HepG2 (cell line): ENCODE data around the gene MED20. TPM values are rescaled to one million over a fixed set of nuclear protein-coding genes. Genes with fewer than 3 reads are reported as not detected.

Experiments
- ARNT2 ChIP-seq: sonication (generic); formaldehyde crosslinking; IDR thresholded peaks from 2 replicates; pipeline ENCODE4 v1.8.0; 2022; ENCODE audit warnings: mild to moderate bottlenecking, low read depth, missing genetic modification reagents, moderate library complexity
- CENPBD1 ChIP-seq: sonication (generic); formaldehyde crosslinking; IDR thresholded peaks from 2 replicates; pipeline ENCODE4 v1.8.0; 2022; ENCODE audit warnings: missing genetic modification reagents, low read depth, mild to moderate bottlenecking, borderline replicate concordance
- CREM ChIP-seq, 2 experiments: sonication (generic) in 1 of 2; formaldehyde crosslinking in 1 of 2; IDR thresholded peaks; 2 replicates each; pipeline versions ENCODE4 v1.4.0 to v1.6.1; 2016 to 2020; ENCODE audit warnings: antibody characterized with exemption in 1 of 2, mild to moderate bottlenecking in 1 of 2, missing genetic modification reagents in 1 of 2
- HNRNPL ChIP-seq: fragments of 200-400 bp; formaldehyde crosslinking; IDR thresholded peaks from 2 replicates; pipeline ENCODE4 v1.6.1; 2017; ENCODE audit warnings: mild to moderate bottlenecking, low read depth, low read length
- JDP2 ChIP-seq: sonication (generic); formaldehyde crosslinking; IDR thresholded peaks from 2 replicates; pipeline ENCODE4 v1.8.1; 2022; ENCODE audit warnings: missing genetic modification reagents, borderline replicate concordance
- KLF16 ChIP-seq, 2 experiments: sonication (generic) in 1 of 2; formaldehyde crosslinking in 1 of 2; IDR thresholded peaks; 2 replicates each; pipeline versions ENCODE4 v1.6.1 to v1.8.0; 2016 to 2023; ENCODE audit warnings: missing genetic modification reagents in 2 of 2, missing compliant biosample characterization in 1 of 2
- MBD4 ChIP-seq: IDR thresholded peaks from 2 replicates; pipeline ENCODE4 v1.6.1; 2012; ENCODE audit warnings: low read length, inconsistent platforms, borderline replicate concordance
- MEIS2 ChIP-seq: sonication (generic); formaldehyde crosslinking; IDR thresholded peaks from 2 replicates; pipeline ENCODE4 v1.9.0; 2021; ENCODE audit warnings: mild to moderate bottlenecking, missing genetic modification reagents
- POGK ChIP-seq: sonication (generic); formaldehyde crosslinking; conservative IDR thresholded peaks from 2 replicates; pipeline ENCODE4 v1.8.0; 2022; ENCODE audit warnings: mild to moderate bottlenecking, moderate library complexity, missing genetic modification reagents
- THAP11 ChIP-seq: IDR thresholded peaks from 2 replicates; pipeline ENCODE4 v1.6.1; 2016; ENCODE audit warnings: missing biosample characterization, missing genetic modification reagents
- XRCC5 ChIP-seq: fragments of 200-400 bp; formaldehyde crosslinking; optimal IDR thresholded peaks from 2 replicates; pipeline ENCODE3; 2017; ENCODE audit warnings: mild to moderate bottlenecking, low read length
- ZFP90 ChIP-seq: sonication (generic); formaldehyde crosslinking; IDR thresholded peaks from 2 replicates; pipeline ENCODE4 v1.8.0; 2022; ENCODE audit warnings: missing genetic modification reagents, mild to moderate bottlenecking, inconsistent platforms, borderline replicate concordance
- ZMAT5 ChIP-seq: sonication (generic); formaldehyde crosslinking; IDR thresholded peaks from 2 replicates; pipeline ENCODE4 v1.5.0; 2020; ENCODE audit warnings: mild to moderate bottlenecking, low read depth, missing genetic modification reagents, borderline replicate concordance
- ZNF354B ChIP-seq: sonication (generic); formaldehyde crosslinking; IDR thresholded peaks from 2 replicates; pipeline ENCODE4 v1.8.0; 2022; ENCODE audit warnings: mild to moderate bottlenecking, missing genetic modification reagents
- ZNF44 ChIP-seq: sonication (generic); formaldehyde crosslinking; IDR thresholded peaks from 2 replicates; pipeline ENCODE4 v1.5.1; 2020; ENCODE audit warnings: mild to moderate bottlenecking, missing genetic modification reagents
- ZNF678 ChIP-seq: sonication (generic); formaldehyde crosslinking; IDR thresholded peaks from 2 replicates; pipeline ENCODE4 v1.4.0; 2020; ENCODE audit warnings: mild to moderate bottlenecking, missing genetic modification reagents
- polyA plus RNA-seq, 8 experiments: library from polyadenylated mRNA; depleted of rRNA in 3 of 8; stranded (reverse) in 7 of 8; unstranded in 1 of 8; fragments of >200 nt; fragmentation: Illumina TruSeq in 4 of 8; extraction: Trizol in 4 of 8; gene quantifications; 2 replicates each; pipeline versions ENCODE4 v1.2.1 to v1.2.3, GENCODE V29; 2011 to 2016; ENCODE audit warnings: low read depth in 4 of 8, missing spikeins in 1 of 8, mixed read lengths in 1 of 8; ENCODE audit not compliant: insufficient read depth in 1 of 8
- total RNA-seq, 5 experiments: library from RNA; depleted of rRNA; stranded (reverse); fragments of >200 nt; fragmentation: Illumina TruSeq; extraction: Trizol; gene quantifications; 2 replicates each; pipeline ENCODE4 v1.2.3, GENCODE V29; 2016; ENCODE audit warnings: low read depth in 1 of 5
- TF ChIP-seq, protein P1 (sequence below): IDR thresholded peaks from 2 replicates; pipeline ENCODE4 v1.6.1; 2016; ENCODE audit warnings: control low read depth
- TF ChIP-seq, protein P2 (sequence below): IDR thresholded peaks from 2 replicates; pipeline ENCODE4 v1.6.1; 2016
- TF ChIP-seq, protein P3 (sequence below): sonication (generic); formaldehyde crosslinking; IDR thresholded peaks from 2 replicates; pipeline ENCODE4 v1.5.0; 2020; ENCODE audit warnings: mild to moderate bottlenecking, missing genetic modification reagents
- TF ChIP-seq, protein P4 (sequence below): IDR thresholded peaks from 2 replicates; pipeline ENCODE4 v1.6.1; 2016; ENCODE audit warnings: missing genetic modification reagents, missing compliant biosample characterization

Gene MED20
- total and polyA plus RNA-seq, 2 of the 13 experiments (the other 11 are each of a cell fraction or from before 2014, with no cell fraction given) = 28.1 to 41.1 TPM

GRCh38 chr6:41895300-41896233 is 25.4 kb downstream of the MED20 start, which contains the start of gene USP49 (continued):
- TF ChIP-seq MBD4 = no peak
- no peak for TF ChIP-seq CREM (IDR thresholded peaks at IDR 0.05)
- no peak for TF ChIP-seq CREM (CRISPR knock-in tag; IDR thresholded peaks at IDR 0.05)
- no peak for TF ChIP-seq ZFP90 (CRISPR knock-in tag)
- no peak for TF ChIP-seq HNRNPL
- TF ChIP-seq, protein P1, sequence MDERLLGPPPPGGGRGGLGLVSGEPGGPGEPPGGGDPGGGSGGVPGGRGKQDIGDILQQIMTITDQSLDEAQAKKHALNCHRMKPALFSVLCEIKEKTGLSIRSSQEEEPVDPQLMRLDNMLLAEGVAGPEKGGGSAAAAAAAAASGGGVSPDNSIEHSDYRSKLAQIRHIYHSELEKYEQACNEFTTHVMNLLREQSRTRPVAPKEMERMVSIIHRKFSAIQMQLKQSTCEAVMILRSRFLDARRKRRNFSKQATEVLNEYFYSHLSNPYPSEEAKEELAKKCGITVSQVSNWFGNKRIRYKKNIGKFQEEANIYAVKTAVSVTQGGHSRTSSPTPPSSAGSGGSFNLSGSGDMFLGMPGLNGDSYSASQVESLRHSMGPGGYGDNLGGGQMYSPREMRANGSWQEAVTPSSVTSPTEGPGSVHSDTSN (CRISPR knock-in tag) = no peak; the same call in 1 of the 2 replicates
- no peak for TF ChIP-seq ZNF354B (CRISPR knock-in tag)
- TF ChIP-seq, protein P2, sequence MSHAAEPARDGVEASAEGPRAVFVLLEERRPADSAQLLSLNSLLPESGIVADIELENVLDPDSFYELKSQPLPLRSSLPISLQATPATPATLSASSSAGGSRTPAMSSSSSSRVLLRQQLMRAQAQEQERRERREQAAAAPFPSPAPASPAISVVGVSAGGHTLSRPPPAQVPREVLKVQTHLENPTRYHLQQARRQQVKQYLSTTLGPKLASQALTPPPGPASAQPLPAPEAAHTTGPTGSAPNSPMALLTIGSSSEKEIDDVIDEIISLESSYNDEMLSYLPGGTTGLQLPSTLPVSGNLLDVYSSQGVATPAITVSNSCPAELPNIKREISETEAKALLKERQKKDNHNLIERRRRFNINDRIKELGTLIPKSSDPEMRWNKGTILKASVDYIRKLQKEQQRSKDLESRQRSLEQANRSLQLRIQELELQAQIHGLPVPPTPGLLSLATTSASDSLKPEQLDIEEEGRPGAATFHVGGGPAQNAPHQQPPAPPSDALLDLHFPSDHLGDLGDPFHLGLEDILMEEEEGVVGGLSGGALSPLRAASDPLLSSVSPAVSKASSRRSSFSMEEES (CRISPR knock-in tag) = no peak
- peak; percentile 79 for TF ChIP-seq MEIS2 (CRISPR knock-in tag)
- TF ChIP-seq ARNT2 (CRISPR knock-in tag) = peak; percentile 48; the same call in 1 of the 2 replicates
- TF ChIP-seq POGK (CRISPR knock-in tag) = peak; percentile 53
- TF ChIP-seq, protein P3, sequence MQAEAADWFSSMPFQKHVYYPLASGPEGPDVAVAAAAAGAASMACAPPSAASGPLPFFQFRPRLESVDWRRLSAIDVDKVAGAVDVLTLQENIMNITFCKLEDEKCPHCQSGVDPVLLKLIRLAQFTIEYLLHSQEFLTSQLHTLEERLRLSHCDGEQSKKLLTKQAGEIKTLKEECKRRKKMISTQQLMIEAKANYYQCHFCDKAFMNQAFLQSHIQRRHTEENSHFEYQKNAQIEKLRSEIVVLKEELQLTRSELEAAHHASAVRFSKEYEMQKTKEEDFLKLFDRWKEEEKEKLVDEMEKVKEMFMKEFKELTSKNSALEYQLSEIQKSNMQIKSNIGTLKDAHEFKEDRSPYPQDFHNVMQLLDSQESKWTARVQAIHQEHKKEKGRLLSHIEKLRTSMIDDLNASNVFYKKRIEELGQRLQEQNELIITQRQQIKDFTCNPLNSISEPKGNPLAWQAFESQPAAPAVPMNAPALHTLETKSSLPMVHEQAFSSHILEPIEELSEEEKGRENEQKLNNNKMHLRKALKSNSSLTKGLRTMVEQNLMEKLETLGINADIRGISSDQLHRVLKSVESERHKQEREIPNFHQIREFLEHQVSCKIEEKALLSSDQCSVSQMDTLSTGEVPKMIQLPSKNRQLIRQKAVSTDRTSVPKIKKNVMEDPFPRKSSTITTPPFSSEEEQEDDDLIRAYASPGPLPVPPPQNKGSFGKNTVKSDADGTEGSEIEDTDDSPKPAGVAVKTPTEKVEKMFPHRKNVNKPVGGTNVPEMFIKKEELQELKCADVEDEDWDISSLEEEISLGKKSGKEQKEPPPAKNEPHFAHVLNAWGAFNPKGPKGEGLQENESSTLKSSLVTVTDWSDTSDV (CRISPR knock-in tag) = no peak
- TF ChIP-seq XRCC5 = no peak
- no peak for TF ChIP-seq JDP2 (CRISPR knock-in tag)
- TF ChIP-seq ZNF44 (CRISPR knock-in tag) = no peak
- peak; percentile 54 for TF ChIP-seq THAP11 (CRISPR knock-in tag)
- no peak for TF ChIP-seq ZMAT5 (CRISPR knock-in tag)
- no peak for TF ChIP-seq ZNF678 (CRISPR knock-in tag)
- TF ChIP-seq, protein P4, sequence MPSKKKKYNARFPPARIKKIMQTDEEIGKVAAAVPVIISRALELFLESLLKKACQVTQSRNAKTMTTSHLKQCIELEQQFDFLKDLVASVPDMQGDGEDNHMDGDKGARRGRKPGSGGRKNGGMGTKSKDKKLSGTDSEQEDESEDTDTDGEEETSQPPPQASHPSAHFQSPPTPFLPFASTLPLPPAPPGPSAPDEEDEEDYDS (CRISPR knock-in tag) = no peak
- no peak for TF ChIP-seq KLF16 (CRISPR knock-in tag; IDR thresholded peaks at IDR 0.05)
- TF ChIP-seq CENPBD1 = no peak
